B cell (primary cell): ENCODE results near the gene RNF38. TPM values are rescaled to one million over a fixed set of nuclear protein-coding genes. Genes with fewer than 3 reads are reported as not detected.

Source experiments
- ATAC-seq: fragments of 200-7000 bp; cut with Tn5 transposase; one replicate; pipeline ENCODE4 v1.10.0; 2021; ENCODE audit warnings: low read depth, mild to moderate bottlenecking, moderate number of reproducible peaks, moderate library complexity
- CTCF ChIA-PET: fragments of 350-600 bp; sonication (Branson Sonifier 250); formaldehyde crosslinking; loops from one replicate; lab custom pipeline; 2021; ENCODE audit warnings: antibody characterized with exemption, inconsistent platforms; lab: Charles Lee
- POLR2A ChIA-PET: fragments of 350-600 bp; sonication (Branson Sonifier 250); formaldehyde crosslinking; loops from one replicate; lab custom pipeline; 2021; ENCODE audit warnings: antibody characterized with exemption; lab: Charles Lee
- DNase-seq: peaks from one replicate; pipeline ENCODE4 v3.0.0; 2013
- H2AFZ ChIP-seq: 2 replicates; pipeline ENCODE4 v1.6.1; 2012; ENCODE audit warnings: mild to moderate bottlenecking, low read depth, low read length; ENCODE audit not compliant: insufficient read depth, poor library complexity, severe bottlenecking
- H3K27ac ChIP-seq, 2 donors: 1 replicate in 1 of 2; 2 replicates in 1 of 2; pipeline ENCODE4 v1.5.1; 2012 to 2013; ENCODE audit warnings: low read length in 2 of 2, mild to moderate bottlenecking in 2 of 2, moderate library complexity in 1 of 2
- H3K27me3 ChIP-seq, 4 experiments: fragments of 200-600 bp in 1 of 4; sonication (generic) in 1 of 4; replicated peaks in 1 of 4; 1 replicate in 2 of 4; 2 replicates in 2 of 4; pipeline versions ENCODE4 v1.6.1 to v1.7.0; 2013 to 2016; ENCODE audit warnings: low read length in 3 of 4, mild to moderate bottlenecking in 2 of 4, mixed read lengths in 1 of 4, moderate library complexity in 1 of 4; ENCODE audit not compliant: insufficient read depth in 4 of 4, control insufficient read depth in 3 of 4; ENCODE audit errors: control extremely low read depth in 1 of 4
- H3K36me3 ChIP-seq, 2 experiments: replicated peaks in 1 of 2; 1 replicate in 1 of 2; 2 replicates in 1 of 2; pipeline versions ENCODE4 v1.6.1 to v1.7.1; 2013; ENCODE audit warnings: low read length in 1 of 2; ENCODE audit not compliant: insufficient read depth in 2 of 2, control insufficient read depth in 1 of 2; ENCODE audit errors: control extremely low read depth in 1 of 2, extremely low read depth in 1 of 2
- H3K4me1 ChIP-seq, 2 donors: fragments of 200-600 bp in 1 of 2; sonication (generic) in 1 of 2; 1 replicate in 1 of 2; 2 replicates in 1 of 2; pipeline versions ENCODE4 v1.5.1 to v1.6.1; 2013 to 2017; ENCODE audit warnings: low read length in 2 of 2; ENCODE audit not compliant: control insufficient read depth in 2 of 2, insufficient read depth in 2 of 2
- H3K4me2 ChIP-seq: replicated peaks from 2 replicates; pipeline ENCODE3; 2012; ENCODE audit warnings: mild to moderate bottlenecking, low read depth, low read length; ENCODE audit not compliant: poor library complexity, severe bottlenecking
- H3K4me3 ChIP-seq, 5 experiments: fragments of 200-600 bp in 1 of 5; sonication (generic) in 1 of 5; 1 replicate in 3 of 5; 2 replicates in 2 of 5; pipeline versions ENCODE4 v1.5.1 to v1.7.0; 2011 to 2016; ENCODE audit warnings: low read length in 4 of 5, mild to moderate bottlenecking in 4 of 5, low read depth in 2 of 5, control low read depth in 1 of 5, moderate library complexity in 1 of 5; ENCODE audit not compliant: insufficient read depth in 1 of 5; ENCODE audit errors: control extremely low read depth in 1 of 5, extremely low read depth in 1 of 5
- H3K79me2 ChIP-seq: fragments of 200-600 bp; sonication (generic); one replicate; pipeline ENCODE4 v1.6.0; 2016; ENCODE audit warnings: low read length; ENCODE audit not compliant: control insufficient read depth, insufficient read depth
- H3K9ac ChIP-seq: fragments of 200-600 bp; sonication (generic); 2 replicates; pipeline ENCODE4 v1.6.1; 2017; ENCODE audit warnings: mild to moderate bottlenecking, low read length, moderate library complexity
- H3K9me3 ChIP-seq, 3 donors: one replicate each; pipeline versions ENCODE4 v1.6.1 to v1.7.1; 2013; ENCODE audit warnings: low read length in 2 of 3; ENCODE audit not compliant: control insufficient read depth in 2 of 3, insufficient read depth in 1 of 3; ENCODE audit errors: control extremely low read depth in 1 of 3
- H4K20me1 ChIP-seq: 2 replicates; pipeline ENCODE4 v1.6.0; 2012; ENCODE audit warnings: mild to moderate bottlenecking, low read length; ENCODE audit not compliant: insufficient read depth, control insufficient read depth, poor library complexity, severe bottlenecking
- H3K27ac Mint-ChIP-seq: one replicate; pipeline ENCODE4 v1.8.0; 2021; ENCODE audit warnings: mixed read lengths
- H3K27me3 Mint-ChIP-seq: one replicate; pipeline ENCODE4 v1.8.0; 2021; ENCODE audit warnings: mixed read lengths
- H3K4me1 Mint-ChIP-seq: one replicate; pipeline ENCODE4 v1.8.0; 2021; ENCODE audit warnings: mixed read lengths
- H3K4me3 Mint-ChIP-seq: one replicate; pipeline ENCODE4 v1.8.0; 2021; ENCODE audit warnings: mixed read lengths
- H3K9me3 Mint-ChIP-seq: one replicate; pipeline ENCODE4 v1.8.0; 2022; ENCODE audit warnings: mixed read lengths; ENCODE audit not compliant: insufficient read depth
- EZH2 ChIP-seq: IDR thresholded peaks from 2 replicates; pipeline ENCODE4 v1.6.1; 2012; ENCODE audit warnings: borderline replicate concordance, low read depth, mild to moderate bottlenecking, moderate library complexity, low read length; ENCODE audit not compliant: insufficient read depth, poor library complexity, severe bottlenecking
- WGBS: methylation state at CpG from one replicate; pipeline ENCODE4 v1.1.5; 2013; ENCODE audit warnings: missing lambda C conversion rate; ENCODE audit not compliant: insufficient coverage; 5-methylcytosine and 5-hydroxymethylcytosine counted together
- intact Hi-C: fragments of 100-400 bp; cut with micrococcal nuclease; formaldehyde crosslinking; loops from one replicate; pipeline ENCODE4 v1.10.0; 2022
- polyA plus RNA-seq: library from polyadenylated mRNA; depleted of rRNA; stranded (reverse); fragments of >200 nt; gene quantifications from 2 replicates; pipeline ENCODE4 v1.2.3, GENCODE V29; 2012
- total RNA-seq, 2 donors: library from RNA; stranded (reverse); fragments of 120-200 nt in 1 of 2; gene quantifications; 1 replicate in 1 of 2; 2 replicates in 1 of 2; pipeline versions ENCODE4 v1.2.3 to v1.2.4, GENCODE V29; 2013 to 2022
- TF ChIP-seq, protein P1 (sequence below): fragments of 200-600 bp; IDR thresholded peaks from one replicate; pipeline ENCODE4 v1.8.0; 2022; ENCODE audit warnings: antibody characterized with exemption, mild to moderate bottlenecking

RNF38 gene
- total and polyA plus RNA-seq, 2 donors (not counting 1 experiment from before 2014, with no cell fraction given): 25.2 to 81.6 TPM

DNA sequence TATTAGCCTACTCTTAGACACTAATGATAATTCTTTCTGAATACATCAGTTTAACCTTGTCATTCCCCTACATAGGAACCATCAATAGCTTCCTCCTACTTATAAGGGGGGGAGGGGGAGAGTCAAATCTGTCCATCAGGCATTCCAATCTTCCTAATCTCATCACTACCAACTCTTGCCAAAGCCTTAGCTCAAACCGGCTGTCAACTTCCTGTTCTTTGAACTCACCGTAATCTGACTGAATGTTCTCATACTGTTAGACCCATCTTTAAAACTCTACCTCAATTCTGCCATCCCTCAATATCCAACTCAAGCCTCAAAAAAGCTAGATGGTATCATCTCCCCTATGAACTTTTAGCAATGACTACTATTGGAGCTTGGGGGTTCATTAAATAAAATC is 41.9 kb upstream of the RNF38 start:
- Histone ChIP-seq H3K9ac (no peak overlapping the region), H3K9me3 (no peaks in the 10 kb centered on the region), H3K79me2 (peaks cover 90% of the 10 kb centered on the region), H3K4me3 (no peak overlapping the region), H4K20me1 (peaks cover 82% of the 10 kb centered on the region), H3K27ac (no peak overlapping the region), H3K4me2 (no peak overlapping the region), H3K27me3 (no peaks in the 10 kb centered on the region), H3K36me3 (peaks cover 3 to 7% of the 10 kb centered on the region in 2 experiments), H3K4me1 (no peaks in the 10 kb centered on the region), H2AFZ (no peak overlapping the region)
- no peak for DNase-seq
- ATAC-seq: no peak
- Mint-ChIP-seq H3K27ac (no peak overlapping the region), H3K9me3 (no peaks in the 10 kb centered on the region), H3K27me3 (no peaks in the 10 kb centered on the region), H3K4me3 (no peak overlapping the region), H3K4me1 (peaks cover 23% of the 10 kb centered on the region)
- ChIA-PET CTCF (interaction anchor here (0.5 to 0.7 kb wide), 3 partner anchors 13 to 113 kb away, joined by 3 to 4 read pairs (median 3); no protein-coding TSS in a partner anchor), POLR2A (no interaction called here)
- intact Hi-C loops: no loop called here
- TF ChIP-seq EZH2: no peak
- TF ChIP-seq, protein P1, sequence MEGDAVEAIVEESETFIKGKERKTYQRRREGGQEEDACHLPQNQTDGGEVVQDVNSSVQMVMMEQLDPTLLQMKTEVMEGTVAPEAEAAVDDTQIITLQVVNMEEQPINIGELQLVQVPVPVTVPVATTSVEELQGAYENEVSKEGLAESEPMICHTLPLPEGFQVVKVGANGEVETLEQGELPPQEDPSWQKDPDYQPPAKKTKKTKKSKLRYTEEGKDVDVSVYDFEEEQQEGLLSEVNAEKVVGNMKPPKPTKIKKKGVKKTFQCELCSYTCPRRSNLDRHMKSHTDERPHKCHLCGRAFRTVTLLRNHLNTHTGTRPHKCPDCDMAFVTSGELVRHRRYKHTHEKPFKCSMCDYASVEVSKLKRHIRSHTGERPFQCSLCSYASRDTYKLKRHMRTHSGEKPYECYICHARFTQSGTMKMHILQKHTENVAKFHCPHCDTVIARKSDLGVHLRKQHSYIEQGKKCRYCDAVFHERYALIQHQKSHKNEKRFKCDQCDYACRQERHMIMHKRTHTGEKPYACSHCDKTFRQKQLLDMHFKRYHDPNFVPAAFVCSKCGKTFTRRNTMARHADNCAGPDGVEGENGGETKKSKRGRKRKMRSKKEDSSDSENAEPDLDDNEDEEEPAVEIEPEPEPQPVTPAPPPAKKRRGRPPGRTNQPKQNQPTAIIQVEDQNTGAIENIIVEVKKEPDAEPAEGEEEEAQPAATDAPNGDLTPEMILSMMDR: no peak
- WGBS: no CpG with 5 or more reads among the region's 2 CpGs

DNA sequence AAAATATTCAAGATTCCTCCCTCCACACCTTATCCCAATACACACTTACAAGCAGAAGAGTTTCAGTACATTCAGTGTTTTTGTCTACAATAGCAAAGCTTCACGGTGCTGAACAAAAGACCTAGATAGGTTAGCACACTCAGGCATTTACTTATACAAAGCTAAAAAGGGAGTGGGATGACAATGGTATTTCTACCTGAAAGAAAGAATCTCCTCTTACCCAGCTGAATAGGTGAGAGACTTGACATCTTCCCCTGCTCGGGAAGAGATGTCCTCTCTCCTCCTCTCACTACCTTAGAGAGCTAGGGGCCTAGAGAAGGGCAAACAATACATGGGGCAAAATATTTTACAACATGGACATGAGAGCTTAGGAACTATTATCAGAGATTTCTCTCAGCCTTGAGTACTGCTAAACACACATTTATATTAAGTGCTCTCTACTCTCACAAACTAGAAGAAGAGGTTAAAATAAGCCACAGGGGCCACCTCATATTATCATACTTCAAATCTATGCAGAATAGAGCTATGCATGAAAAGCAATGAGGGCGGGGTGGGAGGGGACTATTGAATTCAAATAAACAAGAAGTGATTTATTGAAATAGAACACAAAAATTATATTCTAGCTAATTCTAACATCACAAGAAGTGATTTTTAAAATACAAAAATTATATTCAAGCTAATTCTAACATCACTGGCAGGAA is 38.6 kb upstream of the RNF38 start:
- no peaks in the 10 kb centered on the region for H3K27me3 ChIP-seq
- peaks cover 85% of the 10 kb centered on the region for H3K79me2 ChIP-seq
- ATAC-seq (no peak), DNase-seq (no peak)
- TF ChIP-seq EZH2: no peak
- TF ChIP-seq, protein P1: no peak
- Mint-ChIP-seq H3K27ac (no peak overlapping the region), H3K27me3 (no peaks in the 10 kb centered on the region), H3K4me3 (no peak overlapping the region), H3K4me1 (peaks cover 16% of the 10 kb centered on the region), H3K9me3 (no peaks in the 10 kb centered on the region)
- CTCF ChIA-PET: interaction anchor here (0.8 to 3.2 kb wide), 6 partner anchors 10 to 117 kb away, joined by 3 to 22 read pairs (median 4); no protein-coding TSS in a partner anchor
- H4K20me1 ChIP-seq: peaks cover 53% of the 10 kb centered on the region
- H3K4me2 ChIP-seq: no peak overlapping the region
- no CpG with 5 or more reads among the region's 3 CpGs for WGBS
- peaks cover 3% of the 10 kb centered on the region in 2 experiments for H3K36me3 ChIP-seq
- H2AFZ ChIP-seq: no peak overlapping the region
- H3K4me3 ChIP-seq: no peak overlapping the region
- no peak overlapping the region for H3K9ac ChIP-seq
- intact Hi-C loops: no loop called here
- POLR2A ChIA-PET: no interaction called here
- no peak overlapping the region for H3K27ac ChIP-seq
- H3K9me3 ChIP-seq: no peaks in the 10 kb centered on the region
- no peaks in the 10 kb centered on the region for H3K4me1 ChIP-seq
